ENCODE data around the gene SLC35A4.
"Not testable (repeated sequence)": the region's sequence is repeated elsewhere in the genome, so short reads cannot be mapped to it uniquely, and the experiment has no call there.

The SLC35A4 gene

DNA sequence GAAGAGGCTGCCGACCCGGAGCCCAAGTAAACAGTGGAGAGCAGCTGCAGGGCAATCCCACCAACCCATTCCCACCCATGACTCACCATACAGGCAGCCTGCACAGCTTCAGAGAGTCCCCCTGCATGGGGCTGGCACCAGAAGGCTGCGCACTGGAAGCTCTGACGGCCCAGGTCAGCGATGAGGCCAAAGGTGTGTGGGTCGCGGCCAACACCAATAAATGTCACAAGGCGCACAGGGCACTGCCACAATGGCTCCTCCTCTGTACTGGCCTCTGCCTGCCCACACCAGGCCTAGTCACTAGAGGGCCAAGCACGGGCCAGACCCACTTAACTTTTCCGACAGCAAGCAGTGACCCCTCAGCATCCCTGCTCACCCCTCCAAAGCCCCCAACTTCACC is 4.4 kb upstream of the SLC35A4 start:
- DNase-seq: no peak

DNA sequence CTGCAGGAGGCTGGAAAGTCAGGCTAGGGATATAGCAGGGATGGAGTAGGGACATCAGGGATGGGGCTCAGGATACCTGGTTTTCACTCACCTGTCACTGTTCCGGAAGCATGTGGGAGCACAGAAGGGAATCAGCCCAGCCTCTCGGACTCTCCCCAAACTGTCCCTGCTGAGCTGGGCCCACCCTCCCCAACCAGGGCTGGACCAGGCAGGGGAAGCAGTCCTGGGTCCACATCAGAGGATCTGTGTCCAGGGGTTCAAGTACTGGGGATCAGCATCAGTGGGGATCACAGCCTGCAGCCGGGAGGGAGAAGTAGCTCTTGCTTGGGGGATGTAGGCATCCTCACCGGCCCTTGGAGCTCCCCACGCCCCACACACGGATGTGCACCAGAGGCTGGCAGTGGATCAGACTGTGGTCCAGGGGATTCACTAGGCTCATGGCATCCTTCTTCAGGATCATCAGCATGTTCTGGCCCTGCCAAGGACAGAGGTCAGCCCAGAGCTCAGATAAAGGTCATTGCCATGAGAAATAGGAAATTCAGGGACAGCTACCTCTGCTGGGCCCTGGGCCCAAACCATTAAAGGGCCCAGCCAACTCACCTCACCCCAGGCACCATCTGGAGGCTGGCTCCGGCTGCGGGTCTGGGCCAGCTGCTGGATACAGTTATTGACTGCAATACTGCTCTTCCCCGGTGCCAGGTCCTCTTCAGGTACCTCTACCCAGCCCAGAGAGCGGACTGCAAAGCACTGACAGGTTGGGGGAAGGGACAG is 2.7 kb upstream of the SLC35A4 start:
- no peak for DNase-seq

DNA sequence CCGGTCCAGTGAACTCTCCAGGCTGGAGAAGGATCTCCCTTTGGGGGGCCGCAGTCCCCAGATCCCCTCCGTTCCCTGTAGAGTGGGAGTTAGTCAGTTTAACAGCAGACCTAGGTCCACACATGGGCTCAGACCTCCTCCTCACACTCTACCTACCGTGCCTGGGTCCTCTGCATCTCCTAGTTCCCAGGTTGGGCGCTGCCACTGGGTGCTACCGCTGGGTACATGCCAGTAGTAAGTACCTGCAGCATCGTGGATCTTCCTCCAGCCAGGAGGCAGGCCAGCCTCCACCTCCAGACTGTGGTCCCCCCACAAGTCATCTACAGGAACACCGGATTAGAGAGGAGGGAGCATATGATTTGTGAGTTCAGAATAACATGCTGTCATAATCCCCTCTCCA is 1.0 kb upstream of the SLC35A4 start:
- DNase-seq: no peak

DNA sequence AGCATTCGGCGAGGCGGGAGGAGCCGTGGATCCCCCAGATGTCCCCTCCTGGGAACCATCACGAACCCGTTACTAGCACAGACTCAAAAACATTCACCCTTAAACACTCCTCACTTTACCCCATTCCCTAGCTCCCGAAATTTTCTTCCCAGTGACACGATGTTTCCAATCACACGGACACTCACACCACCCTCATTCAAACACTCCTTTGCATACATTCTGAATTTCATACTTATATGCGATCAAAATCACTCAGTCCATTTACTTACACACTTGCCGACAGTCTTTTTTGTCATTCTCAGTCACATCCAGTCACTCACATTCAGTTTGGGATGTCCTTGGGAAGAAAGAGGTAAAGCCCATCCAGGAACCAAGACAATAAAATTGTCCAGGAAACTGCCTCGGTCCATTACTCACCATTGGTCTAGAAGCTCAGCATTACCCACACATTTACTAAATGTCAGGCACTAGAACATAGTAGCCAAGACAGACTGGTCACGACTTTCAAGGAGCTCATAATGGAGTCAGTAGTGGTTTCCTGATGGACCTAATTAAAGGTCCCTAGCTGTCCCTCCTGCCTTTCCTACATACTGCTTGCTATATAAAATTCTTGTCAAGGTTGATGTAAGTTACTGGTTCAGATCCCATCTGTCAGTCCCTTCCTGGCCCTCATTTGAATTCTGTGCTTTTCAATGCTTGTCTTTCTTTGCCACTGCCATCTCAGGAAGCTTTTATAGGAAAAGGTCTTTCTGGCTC is 574 bp downstream of the SLC35A4 start:
- no peak for DNase-seq

DNA sequence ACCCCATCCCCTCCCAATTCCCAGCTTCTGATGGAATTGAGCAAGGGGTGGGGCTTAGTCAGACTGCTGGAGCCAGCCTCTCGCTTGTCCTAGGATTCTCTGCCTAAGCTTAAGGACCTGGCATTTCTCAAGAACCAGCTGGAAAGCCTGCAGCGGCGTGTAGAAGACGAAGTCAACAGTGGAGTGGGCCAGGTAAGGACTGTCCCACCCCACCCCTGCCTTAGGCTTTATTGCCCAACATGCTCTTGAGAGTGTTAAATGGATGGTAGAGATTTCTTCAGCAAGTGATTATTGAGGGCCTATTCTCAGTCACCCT is 1.1 kb downstream of the SLC35A4 start:
- DNase-seq: no peak

- no peak for DNase-seq
Observed at GRCh38 chr5:140566665-140567064, 2.0 kb downstream of the SLC35A4 start.

DNA sequence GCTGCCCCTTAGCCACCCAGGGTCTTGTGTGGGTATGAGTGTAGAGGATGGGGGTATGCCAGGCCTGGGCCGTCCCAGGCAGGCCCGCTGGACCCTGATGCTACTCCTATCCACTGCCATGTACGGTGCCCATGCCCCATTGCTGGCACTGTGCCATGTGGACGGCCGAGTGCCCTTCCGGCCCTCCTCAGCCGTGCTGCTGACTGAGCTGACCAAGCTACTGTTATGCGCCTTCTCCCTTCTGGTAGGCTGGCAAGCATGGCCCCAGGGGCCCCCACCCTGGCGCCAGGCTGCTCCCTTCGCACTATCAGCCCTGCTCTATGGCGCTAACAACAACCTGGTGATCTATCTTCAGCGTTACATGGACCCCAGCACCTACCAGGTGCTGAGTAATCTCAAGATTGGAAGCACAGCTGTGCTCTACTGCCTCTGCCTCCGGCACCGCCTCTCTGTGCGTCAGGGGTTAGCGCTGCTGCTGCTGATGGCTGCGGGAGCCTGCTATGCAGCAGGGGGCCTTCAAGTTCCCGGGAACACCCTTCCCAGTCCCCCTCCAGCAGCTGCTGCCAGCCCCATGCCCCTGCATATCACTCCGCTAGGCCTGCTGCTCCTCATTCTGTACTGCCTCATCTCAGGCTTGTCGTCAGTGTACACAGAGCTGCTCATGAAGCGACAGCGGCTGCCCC is 2.6 kb downstream of the SLC35A4 start:
- no peak for DNase-seq

DNA sequence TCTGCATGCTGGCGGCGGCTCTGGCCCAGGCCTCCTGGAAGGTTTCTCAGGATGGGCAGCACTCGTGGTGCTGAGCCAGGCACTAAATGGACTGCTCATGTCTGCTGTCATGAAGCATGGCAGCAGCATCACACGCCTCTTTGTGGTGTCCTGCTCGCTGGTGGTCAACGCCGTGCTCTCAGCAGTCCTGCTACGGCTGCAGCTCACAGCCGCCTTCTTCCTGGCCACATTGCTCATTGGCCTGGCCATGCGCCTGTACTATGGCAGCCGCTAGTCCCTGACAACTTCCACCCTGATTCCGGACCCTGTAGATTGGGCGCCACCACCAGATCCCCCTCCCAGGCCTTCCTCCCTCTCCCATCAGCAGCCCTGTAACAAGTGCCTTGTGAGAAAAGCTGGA is 3.2 kb downstream of the SLC35A4 start:
- no peak for DNase-seq

DNA sequence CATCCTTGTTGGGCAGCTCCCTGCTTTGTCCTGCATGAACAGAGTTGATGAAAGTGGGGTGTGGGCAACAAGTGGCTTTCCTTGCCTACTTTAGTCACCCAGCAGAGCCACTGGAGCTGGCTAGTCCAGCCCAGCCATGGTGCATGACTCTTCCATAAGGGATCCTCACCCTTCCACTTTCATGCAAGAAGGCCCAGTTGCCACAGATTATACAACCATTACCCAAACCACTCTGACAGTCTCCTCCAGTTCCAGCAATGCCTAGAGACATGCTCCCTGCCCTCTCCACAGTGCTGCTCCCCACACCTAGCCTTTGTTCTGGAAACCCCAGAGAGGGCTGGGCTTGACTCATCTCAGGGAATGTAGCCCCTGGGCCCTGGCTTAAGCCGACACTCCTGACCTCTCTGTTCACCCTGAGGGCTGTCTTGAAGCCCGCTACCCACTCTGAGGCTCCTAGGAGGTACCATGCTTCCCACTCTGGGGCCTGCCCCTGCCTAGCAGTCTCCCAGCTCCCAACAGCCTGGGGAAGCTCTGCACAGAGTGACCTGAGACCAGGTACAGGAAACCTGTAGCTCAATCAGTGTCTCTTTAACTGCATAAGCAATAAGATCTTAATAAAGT is 3.9 kb downstream of the SLC35A4 start:
- DNase-seq: no peak

DNA sequence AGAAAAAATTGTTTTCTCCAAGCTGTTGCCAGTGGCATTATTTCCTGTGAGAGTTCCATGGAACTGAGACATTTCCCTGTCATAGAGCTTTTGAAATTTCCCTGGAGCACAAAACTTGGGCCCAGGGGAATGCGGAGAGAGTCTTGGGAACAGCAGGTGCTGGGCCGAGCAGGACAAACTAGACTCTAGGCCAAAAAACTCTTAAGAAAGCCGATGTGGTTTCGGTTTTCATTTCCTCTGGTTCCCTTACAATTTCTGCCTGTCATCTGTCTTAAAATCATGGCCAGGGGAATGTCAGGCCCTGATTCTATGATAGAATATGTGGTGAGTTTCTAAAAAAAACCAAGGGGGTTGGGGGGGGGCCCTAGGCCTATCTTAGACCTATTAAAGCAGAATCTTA is 4.6 kb downstream of the SLC35A4 start:
- peak; percentile 24 for DNase-seq

DNA sequence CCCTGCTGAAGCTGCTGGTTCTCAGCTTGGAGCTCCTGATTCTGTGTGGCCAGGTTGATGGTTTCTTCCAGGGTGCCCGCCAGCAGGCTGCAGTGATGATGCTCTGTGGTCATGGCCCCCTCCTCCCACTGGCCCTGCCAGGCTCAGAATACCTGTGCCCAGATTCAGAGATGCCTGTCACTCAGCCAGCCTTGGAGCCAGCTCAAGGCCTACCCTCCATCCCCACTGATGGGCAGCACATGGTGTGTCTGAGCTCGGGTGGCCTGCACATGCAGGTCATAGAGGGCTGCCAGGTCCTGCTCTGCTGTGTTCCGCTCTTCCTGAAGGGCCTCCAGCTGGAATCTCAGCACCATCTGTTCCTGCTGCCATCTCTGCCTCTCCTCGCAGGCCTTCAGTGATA is 5.4 kb downstream of the SLC35A4 start:
- DNase-seq: no peak

- no peak for DNase-seq
Observed at GRCh38 chr5:140570488-140570887, 5.9 kb downstream of the SLC35A4 start.

DNA sequence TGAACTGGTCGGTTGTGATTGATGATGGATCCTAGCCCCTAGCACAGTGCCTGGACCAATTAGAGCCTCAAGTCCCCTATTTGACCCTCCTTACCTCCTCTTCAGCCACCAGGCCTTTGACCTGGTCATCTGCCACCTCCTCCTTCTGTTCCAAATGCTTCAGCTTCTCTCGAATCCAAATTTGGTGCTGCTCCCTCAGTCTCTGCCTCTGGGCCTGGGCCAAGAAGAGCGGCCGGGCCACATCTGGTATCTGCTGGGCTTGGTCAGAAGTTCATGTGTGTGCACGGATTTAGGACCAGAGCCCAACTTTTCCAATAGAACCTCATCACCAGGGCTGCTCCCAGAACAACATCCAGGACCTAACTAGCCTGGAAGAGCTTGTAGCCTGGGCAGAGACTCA is 6.5 kb downstream of the SLC35A4 start:
- no peak for DNase-seq

DNA sequence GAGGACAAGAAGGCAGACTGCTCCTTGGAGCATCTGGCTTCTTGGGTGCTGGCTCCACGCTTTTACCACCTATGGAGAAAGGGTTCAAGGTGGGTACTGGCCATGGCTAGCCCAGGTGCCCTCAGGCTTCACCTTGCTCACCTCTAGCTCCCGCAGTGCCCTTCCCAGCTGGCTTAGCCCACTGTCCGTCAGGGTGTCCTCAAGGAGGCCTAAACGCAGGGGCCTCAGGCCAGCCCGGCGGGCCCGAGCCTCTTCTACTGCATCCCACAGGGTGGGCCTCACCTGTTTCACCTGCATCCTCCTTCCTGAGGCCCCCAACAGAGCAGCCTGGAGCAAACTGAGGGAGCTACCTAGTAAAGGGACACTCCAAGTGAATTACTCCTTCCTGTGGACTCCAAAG is 9.1 kb downstream of the SLC35A4 start:
- no peak for DNase-seq

DNA sequence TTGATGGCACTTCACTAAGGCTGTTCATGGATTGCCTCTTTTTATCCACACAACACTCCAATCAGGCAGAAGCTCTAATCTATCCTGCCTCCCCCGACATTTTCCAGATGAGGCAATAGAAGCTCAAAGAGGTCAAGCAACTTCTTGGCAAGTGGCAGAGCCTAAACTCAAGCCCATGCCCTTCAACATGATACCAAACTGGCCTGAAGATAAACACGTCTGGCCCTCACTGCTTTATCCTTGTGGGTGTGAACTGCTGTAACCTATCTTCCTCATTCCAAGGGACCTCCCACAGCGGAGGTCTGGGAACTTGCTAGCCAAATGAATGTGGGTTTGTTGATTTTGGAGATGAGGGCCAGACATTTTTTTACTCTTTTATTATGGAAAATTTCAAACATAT is 9.5 kb downstream of the SLC35A4 start:
- DNase-seq: no peak

DNA sequence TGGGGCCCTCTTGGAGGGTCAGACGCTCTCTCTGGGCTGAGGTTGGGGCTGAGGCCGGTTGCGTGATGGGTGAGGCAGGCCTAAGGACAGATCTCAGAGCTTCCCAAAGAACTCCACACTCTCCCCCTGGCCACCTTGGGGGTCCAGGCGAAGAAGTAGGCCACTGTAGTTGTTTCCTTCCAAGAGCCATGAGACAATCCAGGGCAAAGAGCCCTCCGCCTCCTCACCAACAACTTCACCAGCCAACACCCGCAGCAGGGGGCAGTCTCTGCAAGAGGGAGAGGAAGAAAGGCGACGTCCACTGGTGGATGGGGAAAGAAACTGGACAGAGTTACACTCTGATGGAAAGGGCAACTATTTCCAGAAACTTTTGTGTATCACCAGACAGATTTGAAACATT is 10.7 kb downstream of the SLC35A4 start:
- DNase-seq: no peak

GRCh38 chr5:140576776-140577201 is 12.2 kb downstream of the SLC35A4 start:
- no peak for DNase-seq

DNA sequence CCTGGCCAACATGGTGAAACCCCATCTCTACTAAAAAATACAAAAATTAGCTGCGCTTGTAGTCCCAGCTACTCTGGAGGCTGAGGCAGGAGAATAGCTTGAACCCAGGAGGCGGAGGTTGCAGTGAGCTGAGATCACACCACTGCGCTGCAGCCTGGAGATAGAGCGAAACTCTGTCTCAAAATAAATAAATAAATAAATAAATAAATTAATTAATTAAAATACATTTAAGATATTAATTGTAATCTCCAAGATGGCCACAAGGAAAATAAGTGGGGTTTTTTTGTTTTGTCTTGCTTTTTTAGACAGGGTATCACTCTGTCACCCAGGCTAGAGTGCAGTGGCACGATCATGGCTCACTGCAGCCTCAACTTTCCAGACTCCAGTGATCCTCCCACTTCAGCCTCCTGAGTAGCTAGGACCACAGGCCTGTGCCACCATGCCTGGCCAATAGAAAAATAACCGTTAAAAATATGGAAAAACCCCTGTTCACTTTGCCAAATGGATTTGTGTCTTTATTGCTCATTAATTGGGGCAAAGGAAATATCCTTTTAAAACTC is 14.6 kb downstream of the SLC35A4 start:
- not testable (repeated sequence) for DNase-seq

GRCh38 chr5:140587495-140587894 is 22.9 kb downstream of the SLC35A4 start:
- no peak for DNase-seq

- DNase-seq: no peak
Observed at GRCh38 chr5:140588311-140589070, 23.9 kb downstream of the SLC35A4 start.

- no peak for DNase-seq
Observed at GRCh38 chr5:140590861-140591260, 26.2 kb downstream of the SLC35A4 start.

DNA sequence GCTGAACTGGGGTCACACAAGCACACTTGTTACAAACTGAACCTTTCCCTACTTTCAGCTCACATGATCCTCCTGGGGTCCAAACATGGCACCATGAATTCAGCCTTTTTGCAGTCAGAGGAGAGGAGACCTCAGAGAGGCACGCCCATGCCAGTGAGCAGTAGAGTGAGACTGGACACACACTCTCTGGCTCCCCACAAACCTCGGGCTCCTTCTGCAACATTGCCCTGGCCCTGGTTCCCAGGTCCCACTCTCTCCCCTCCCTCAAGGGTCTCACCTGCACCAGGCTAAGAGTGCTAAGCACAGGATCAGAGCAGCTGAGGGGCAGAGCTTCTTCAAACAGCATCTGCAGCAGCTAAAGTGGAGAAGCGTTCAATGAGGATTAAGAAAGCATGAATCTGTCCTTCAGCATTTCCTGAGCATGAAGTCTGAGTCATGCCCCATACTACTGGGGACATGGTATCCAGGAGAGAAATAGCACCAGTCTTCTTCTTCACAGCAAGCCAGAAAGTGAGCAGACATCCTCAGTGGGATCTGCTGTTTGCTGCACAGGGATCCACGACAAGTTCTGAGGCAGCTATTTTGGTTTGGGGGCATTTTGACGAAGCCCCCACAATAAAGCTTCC is 27.2 kb downstream of the SLC35A4 start:
- no peak for DNase-seq

Measured in central memory CD4-positive, alpha-beta T cell (primary cell).